OCI-LY3 (cell line): ENCODE results near the gene EMILIN2.

Source experiments
- CTCF ChIP-seq: fragments of 200-600, 300-600 bp; sonication (generic); IDR thresholded peaks from 2 replicates; pipeline ENCODE4 v1.5.1; 2014; ENCODE audit warnings: antibody characterized with exemption, low read length, low read depth
- EZH2phosphoT487 ChIP-seq: fragments of 200-600 bp; shearing (Covaris generic); IDR thresholded peaks from 2 replicates; pipeline ENCODE4 v1.6.1; 2018; ENCODE audit warnings: antibody characterized with exemption, mixed run types, low read depth

GRCh38 chr18:2898186-2898640 lies 51.4 kb downstream of the EMILIN2 start:
- TF ChIP-seq CTCF (no peak), EZH2phosphoT487 (no peak)
